GM12873 (cell line): Measurements from ENCODE around the gene ZNF71.

Experiments used
- CTCF ChIP-seq: IDR thresholded peaks from 2 replicates; pipeline ENCODE4 v1.5.1; 2012; ENCODE audit warnings: low read depth, mild to moderate bottlenecking, moderate library complexity, low read length, control low read depth; ENCODE audit not compliant: insufficient read depth; ENCODE audit errors: missing control alignments

The ZNF71 gene

GRCh38 chr19:56603829-56604228 is 8.7 kb downstream of the ZNF71 start:
- TF ChIP-seq CTCF: no peak

GRCh38 chr19:56608274-56608964 is 13.3 kb downstream of the ZNF71 start:
- TF ChIP-seq CTCF: no peak

- no peak for TF ChIP-seq CTCF
Measured at GRCh38 chr19:56611288-56611687, 16.2 kb downstream of the ZNF71 start.

- no peak for TF ChIP-seq CTCF
Measured at GRCh38 chr19:56612737-56613136, 17.6 kb downstream of the ZNF71 start.

- no peak for TF ChIP-seq CTCF
Measured at GRCh38 chr19:56613639-56614038, 18.5 kb downstream of the ZNF71 start.

GRCh38 chr19:56617531-56617930 is 22.4 kb downstream of the ZNF71 start:
- TF ChIP-seq CTCF: no peak

- no peak for TF ChIP-seq CTCF
Measured at GRCh38 chr19:56619121-56619520, 24.0 kb downstream of the ZNF71 start.
